ENCODE measurements around the gene TRPM2.

DNA sequence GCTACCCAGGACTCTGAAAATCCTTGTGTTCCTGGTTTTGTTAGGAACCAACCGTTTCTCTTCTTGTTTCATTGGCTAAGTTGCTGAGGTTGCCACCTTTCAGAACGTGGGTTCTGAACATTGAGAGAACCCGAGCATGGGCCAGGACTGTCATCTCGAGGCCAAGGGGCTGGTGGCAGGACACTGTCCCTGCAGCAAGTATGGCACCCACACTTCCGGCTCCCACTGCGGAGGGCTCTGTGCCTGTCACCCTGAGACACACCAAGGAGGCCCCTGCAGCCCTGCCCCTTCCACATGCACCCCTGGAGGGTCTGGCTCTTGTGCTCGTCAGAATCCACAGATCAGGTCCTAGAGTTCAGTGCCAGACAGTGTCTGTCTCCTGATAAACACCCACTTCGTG, 62.8 kb downstream of the TRPM2 start:
- TF ChIP-seq, protein P1, sequence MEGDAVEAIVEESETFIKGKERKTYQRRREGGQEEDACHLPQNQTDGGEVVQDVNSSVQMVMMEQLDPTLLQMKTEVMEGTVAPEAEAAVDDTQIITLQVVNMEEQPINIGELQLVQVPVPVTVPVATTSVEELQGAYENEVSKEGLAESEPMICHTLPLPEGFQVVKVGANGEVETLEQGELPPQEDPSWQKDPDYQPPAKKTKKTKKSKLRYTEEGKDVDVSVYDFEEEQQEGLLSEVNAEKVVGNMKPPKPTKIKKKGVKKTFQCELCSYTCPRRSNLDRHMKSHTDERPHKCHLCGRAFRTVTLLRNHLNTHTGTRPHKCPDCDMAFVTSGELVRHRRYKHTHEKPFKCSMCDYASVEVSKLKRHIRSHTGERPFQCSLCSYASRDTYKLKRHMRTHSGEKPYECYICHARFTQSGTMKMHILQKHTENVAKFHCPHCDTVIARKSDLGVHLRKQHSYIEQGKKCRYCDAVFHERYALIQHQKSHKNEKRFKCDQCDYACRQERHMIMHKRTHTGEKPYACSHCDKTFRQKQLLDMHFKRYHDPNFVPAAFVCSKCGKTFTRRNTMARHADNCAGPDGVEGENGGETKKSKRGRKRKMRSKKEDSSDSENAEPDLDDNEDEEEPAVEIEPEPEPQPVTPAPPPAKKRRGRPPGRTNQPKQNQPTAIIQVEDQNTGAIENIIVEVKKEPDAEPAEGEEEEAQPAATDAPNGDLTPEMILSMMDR (IDR thresholded peaks at IDR 0.05; ENCODE audit: control extremely low read depth in 1 of 3, insufficient read depth in 1 of 3, low read depth in 1 of 3, low read length in 3 of 3), result no peak
- no peak for TF ChIP-seq TAF7 (optimal IDR thresholded peaks at IDR 0.05; ENCODE audit: borderline replicate concordance, low read depth, low read length)
- no peak for TF ChIP-seq ZNF274 (IDR thresholded peaks at IDR 0.05; ENCODE audit: borderline replicate concordance, extremely low read depth, low read length)
- no peak for TF ChIP-seq EZH2 (IDR thresholded peaks at IDR 0.05; ENCODE audit: low read depth, low read length, severe bottlenecking)
- TF ChIP-seq, protein P2, sequence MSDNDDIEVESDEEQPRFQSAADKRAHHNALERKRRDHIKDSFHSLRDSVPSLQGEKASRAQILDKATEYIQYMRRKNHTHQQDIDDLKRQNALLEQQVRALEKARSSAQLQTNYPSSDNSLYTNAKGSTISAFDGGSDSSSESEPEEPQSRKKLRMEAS (IDR thresholded peaks at IDR 0.05), result no peak
- no peak for TF ChIP-seq JUN (IDR thresholded peaks at IDR 0.05; ENCODE audit: low read depth, low read length)
- TF ChIP-seq SIX5 (IDR thresholded peaks at IDR 0.05; ENCODE audit: low read depth, low read length), result no peak
- no peak for TF ChIP-seq POLR2A (IDR thresholded peaks at IDR 0.05; ENCODE audit: control extremely low read depth in 1 of 2, low read depth in 2 of 2, low read length in 2 of 2)
- no peak for TF ChIP-seq SIN3A (conservative IDR thresholded peaks at IDR 0.05 in 1 of 2, IDR thresholded peaks at IDR 0.05 in 1 of 2; ENCODE audit: low read depth in 1 of 2, low read length in 2 of 2)
- no peak for TF ChIP-seq TEAD4 (IDR thresholded peaks at IDR 0.05; ENCODE audit: low read depth, low read length)
- TF ChIP-seq EP300 (IDR thresholded peaks at IDR 0.05; ENCODE audit: borderline replicate concordance in 1 of 2, low read depth in 2 of 2, low read length in 2 of 2), result no peak

Measured in H1 (cell line).